ENCODE measurements around the gene EPHB1.

EPHB1 gene

DNA sequence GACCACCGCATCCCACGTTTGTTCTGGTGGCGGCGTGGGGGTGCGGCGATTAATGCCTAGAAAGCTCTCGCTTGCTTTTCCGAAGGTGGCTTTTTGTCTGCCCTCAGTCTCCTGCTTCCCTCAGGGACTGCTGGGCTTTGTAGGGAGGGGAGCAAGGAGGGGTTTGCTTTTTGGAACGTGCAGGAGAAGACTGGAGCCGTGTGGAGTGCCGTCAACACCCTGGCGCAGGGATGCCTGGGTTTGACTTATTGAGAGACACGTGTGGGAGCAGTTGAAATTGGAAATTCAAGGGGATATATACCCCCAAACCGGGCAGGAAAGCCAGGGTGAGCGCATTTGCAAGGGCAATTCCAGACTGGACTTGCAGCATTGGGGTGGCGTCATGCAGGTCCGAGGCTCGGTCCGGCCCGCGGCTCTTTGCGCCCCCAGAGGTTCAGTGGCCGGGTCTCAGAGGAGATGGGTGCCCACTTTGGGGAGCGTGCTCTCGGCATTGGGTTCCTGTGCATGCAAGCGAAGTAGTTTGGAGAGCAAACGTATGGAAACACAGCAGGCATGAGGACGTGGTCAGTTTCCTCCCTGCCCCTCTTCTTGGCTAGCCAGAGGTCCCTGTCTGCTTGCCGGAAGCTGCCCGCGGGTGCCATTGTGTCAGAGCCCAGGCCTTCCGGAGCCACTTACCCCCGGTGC is 2.1 kb downstream of the EPHB1 start:
- no peaks in the 10 kb centered on the region for H3K9me3 Mint-ChIP-seq
- DNase-seq (no peak), ATAC-seq (no peak)
- peaks cover 89% of the 10 kb centered on the region for H3K27me3 Mint-ChIP-seq
- H3K4me3 Mint-ChIP-seq: no peak overlapping the region
- H3K4me1 Mint-ChIP-seq: peaks cover 30% of the 10 kb centered on the region
- H3K27ac Mint-ChIP-seq: no peak overlapping the region

DNA sequence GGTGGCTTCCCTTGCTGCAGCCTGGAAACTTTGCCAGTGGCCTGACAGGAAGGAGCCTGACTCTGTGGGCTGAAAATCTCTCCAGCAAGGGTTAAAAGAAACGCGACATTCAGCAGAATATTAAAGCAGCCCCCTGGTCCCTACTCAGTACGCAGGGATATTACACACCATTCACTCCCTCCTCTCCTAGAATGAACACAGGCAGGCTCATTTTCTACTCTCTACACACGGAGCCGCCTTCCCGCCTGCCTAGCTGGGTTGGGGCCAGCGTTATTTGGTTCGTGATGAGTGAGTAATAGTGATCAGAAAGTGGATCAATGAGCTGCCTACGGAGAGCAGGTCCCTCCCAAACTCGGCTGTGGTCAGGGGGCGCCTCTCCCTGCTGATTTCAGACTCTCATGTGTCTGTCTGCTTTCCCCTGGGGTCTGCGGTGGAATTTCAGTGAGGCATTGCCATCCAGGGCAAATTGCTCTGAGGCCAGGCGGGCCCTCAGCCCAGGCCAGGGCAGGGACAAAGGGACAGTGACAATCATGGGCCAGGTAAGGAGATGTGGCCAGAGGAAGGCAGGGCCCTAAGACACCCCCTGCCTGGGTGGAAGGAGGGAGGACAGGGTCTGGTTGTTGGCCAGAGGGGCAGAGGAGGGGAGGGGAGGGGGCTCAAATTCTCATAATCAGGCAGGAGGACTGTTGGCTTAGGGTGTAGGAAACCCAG is 2.8 kb downstream of the EPHB1 start:
- Mint-ChIP-seq H3K4me1 (peaks cover 37% of the 10 kb centered on the region), H3K4me3 (no peak overlapping the region), H3K9me3 (no peaks in the 10 kb centered on the region), H3K27ac (no peak overlapping the region), H3K27me3 (peaks cover 84% of the 10 kb centered on the region)
- ATAC-seq: no peak
- no peak for DNase-seq

DNA sequence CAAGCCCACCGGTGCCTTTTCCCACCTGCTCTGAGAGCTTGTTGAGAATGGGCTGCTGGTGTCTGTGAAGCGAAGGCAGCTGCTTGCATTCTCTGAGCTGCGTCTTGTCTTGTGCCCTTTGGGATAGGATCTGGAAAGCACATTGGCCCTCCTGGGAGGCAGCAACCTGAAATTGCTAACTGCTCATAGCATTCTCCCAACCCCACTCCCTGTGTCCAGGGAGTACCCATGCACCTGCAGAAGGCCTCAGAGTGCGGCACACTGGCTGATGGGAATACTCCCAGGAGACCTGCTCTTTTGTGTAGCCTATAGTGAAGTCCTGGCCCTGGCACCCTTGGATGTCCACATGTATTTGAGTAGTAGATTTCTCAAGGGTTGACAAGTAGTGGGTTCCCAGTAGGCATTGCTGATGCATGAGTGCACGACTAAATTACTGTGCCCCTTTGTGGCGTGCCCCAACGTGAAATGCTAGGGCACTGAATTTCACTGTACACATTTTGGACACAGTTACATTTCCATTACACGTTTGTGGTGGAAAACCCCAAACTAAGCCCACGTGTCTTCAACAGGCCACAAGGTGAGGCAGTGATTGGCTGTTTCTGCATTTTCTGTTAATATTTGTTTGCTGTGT is 3.7 kb downstream of the EPHB1 start:
- DNase-seq (no peak), ATAC-seq (no peak)
- peaks cover 46% of the 10 kb centered on the region for H3K4me1 Mint-ChIP-seq
- H3K9me3 Mint-ChIP-seq: no peaks in the 10 kb centered on the region
- no peak overlapping the region for H3K27ac Mint-ChIP-seq
- no peak overlapping the region for H3K4me3 Mint-ChIP-seq
- H3K27me3 Mint-ChIP-seq: peaks cover 79% of the 10 kb centered on the region

DNA sequence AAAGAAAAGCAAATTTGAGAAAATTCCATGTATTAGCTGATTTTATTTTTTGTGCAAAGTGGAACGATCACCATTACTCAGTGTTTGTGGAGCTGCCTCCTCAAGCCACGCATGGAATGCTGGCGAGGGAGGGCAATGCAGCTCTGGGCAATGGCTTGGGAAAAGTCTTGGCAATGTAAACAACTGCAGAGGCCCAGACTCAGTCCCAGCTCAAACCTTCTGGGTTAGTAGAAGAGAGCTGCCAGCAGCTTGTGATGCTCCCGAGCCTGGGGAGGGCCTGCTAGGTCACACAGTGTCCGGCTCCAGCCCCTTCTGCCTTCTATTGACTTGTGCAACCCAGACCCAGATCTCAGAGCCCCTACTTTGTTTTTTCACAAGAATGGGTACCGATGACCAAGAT is 4.3 kb downstream of the EPHB1 start:
- ATAC-seq (no peak), DNase-seq (no peak)
- Mint-ChIP-seq H3K9me3 (peaks cover 0 to 2% of the 10 kb centered on the region in 2 donors), H3K4me1 (peaks cover 46% of the 10 kb centered on the region), H3K27ac (no peak overlapping the region), H3K4me3 (no peak overlapping the region), H3K27me3 (peaks cover 79% of the 10 kb centered on the region)

DNA sequence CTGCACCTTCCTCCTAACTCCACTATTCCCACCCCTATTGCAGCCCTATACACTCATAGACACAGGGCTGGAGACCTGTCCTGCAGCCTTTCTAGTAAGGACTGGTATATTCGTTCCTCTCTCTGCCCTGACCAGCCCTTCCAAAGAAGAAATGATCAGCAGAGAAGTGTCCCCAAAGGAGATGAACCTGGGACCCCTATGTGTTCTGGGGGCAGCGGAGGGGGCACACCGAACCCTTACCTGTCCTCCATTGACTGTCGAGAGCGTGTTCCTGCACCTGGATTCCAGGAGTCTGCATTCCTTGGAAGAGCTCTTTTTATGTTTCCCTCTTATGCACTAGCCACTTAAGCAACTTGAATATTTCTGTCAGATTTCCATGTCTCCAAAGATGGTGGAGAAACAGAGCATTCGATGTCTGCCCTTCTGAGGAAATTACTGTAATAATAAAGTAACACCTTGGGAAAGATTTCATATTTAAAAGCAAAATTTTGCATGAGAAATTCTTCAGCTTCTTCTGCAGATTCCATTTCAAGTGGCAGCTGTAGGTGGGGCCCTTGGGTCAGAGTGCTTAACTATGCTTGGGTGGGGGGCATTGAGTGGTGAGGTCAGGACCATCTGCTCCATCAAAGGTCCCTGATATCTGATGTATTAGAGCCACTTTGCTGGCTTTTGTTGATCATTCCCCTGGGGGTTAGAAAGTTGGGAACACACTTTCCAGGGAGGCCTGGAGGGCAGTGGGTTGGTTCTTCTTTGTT is 6.3 kb downstream of the EPHB1 start:
- Mint-ChIP-seq H3K4me1 (peaks cover 40% of the 10 kb centered on the region), H3K27me3 (peaks cover 79% of the 10 kb centered on the region), H3K27ac (no peak overlapping the region), H3K9me3 (peaks cover 0 to 12% of the 10 kb centered on the region in 2 donors), H3K4me3 (no peak overlapping the region)
- ATAC-seq (no peak), DNase-seq (no peak)

DNA sequence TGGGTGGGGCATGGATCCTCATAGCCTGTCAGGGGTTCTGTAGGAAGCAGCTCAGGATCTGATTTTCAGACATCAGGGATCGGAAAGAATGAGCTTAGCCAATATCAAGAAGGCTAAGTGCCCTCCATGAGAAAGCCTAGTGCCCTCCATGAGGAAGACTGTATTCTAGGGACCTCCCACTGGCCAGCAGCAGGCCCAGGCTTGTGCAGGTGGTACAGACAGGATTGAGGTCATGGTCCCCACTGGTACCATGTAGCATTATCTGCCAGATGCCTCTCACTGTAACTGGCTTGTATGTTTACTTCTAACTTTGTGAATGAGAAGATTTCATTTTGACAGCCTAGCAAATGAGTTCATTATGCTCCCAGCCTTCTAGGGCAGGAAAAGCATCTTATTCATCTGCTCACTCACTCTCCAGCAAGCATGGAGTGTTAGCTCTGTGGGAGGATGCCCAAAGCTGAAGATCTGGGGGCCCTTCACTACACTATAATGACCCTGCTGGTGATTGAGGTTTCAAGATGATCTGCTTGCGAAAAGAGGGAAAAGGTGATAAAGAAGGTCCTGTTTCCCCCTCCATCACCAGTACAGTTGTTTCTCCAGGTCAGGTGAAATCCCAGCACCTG is 7.5 kb downstream of the EPHB1 start:
- peaks cover 34% of the 10 kb centered on the region for H3K4me1 Mint-ChIP-seq
- peak overlapping the region in 1 of 2 donors; percentile 29 for H3K4me3 Mint-ChIP-seq
- DNase-seq: no peak

DNA sequence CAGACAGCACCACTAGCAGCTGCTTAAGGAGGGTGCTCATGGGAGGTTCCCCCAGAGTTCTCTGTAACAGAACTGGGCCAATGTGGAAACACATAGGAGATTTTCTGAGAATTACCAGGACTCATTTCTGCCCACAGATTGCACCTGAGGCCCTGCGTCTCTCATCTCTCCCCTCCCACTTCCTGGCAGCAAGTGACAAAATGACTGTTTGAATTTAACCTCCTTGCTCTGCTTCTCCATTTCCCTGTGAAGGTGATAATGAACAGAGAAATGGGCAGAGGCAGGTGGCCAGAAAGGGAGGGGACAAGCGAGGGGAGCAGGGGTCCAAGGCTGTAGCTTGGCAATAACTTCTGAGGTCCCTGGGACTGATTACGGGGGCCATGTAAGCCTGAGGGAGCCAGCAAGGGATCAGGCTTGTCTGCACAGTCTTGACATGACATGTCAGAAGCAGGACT is 8.0 kb downstream of the EPHB1 start:
- ATAC-seq (peak; percentile 89), DNase-seq (peak; percentile 29 to 52)
- H3K4me1 Mint-ChIP-seq: peaks cover 30% of the 10 kb centered on the region
- peaks cover 0 to 12% of the 10 kb centered on the region in 2 donors for H3K9me3 Mint-ChIP-seq
- H3K27ac Mint-ChIP-seq: no peak overlapping the region
- H3K27me3 Mint-ChIP-seq: peaks cover 79% of the 10 kb centered on the region
- peak overlapping the region in 1 of 2 donors; percentile 29 for H3K4me3 Mint-ChIP-seq

More for the DNA sequence above, 7.5 kb downstream of the EPHB1 start:
- H3K27ac Mint-ChIP-seq: no peak overlapping the region
- peaks cover 79% of the 10 kb centered on the region for H3K27me3 Mint-ChIP-seq
- peaks cover 0 to 12% of the 10 kb centered on the region in 2 donors for H3K9me3 Mint-ChIP-seq
- peak; percentile 68 for ATAC-seq

DNA sequence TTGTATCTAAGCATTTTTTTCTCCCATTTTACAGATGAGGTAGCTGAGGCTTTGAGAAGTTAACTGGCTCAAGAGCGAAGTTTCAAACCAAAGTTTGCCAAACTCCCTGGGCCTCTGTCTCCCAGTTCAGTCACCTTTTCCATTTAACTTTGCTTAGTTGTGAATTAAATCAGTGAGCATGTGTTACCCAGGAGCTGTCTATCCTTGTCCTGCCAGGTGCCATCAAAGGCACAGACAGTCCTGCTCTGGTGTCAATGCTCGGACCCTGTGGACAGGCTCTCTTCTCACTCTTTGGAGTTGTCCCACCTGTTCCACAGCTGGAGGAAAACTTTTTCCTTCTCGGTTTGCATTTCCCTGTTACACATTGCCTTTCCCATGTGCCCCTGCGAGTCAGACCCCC is 8.6 kb downstream of the EPHB1 start:
- Mint-ChIP-seq H3K9me3 (peaks cover 0 to 12% of the 10 kb centered on the region in 2 donors), H3K27ac (no peak overlapping the region), H3K4me3 (no peak overlapping the region), H3K27me3 (peaks cover 77% of the 10 kb centered on the region), H3K4me1 (peaks cover 30% of the 10 kb centered on the region)
- DNase-seq: no peak
- ATAC-seq: no peak

DNA sequence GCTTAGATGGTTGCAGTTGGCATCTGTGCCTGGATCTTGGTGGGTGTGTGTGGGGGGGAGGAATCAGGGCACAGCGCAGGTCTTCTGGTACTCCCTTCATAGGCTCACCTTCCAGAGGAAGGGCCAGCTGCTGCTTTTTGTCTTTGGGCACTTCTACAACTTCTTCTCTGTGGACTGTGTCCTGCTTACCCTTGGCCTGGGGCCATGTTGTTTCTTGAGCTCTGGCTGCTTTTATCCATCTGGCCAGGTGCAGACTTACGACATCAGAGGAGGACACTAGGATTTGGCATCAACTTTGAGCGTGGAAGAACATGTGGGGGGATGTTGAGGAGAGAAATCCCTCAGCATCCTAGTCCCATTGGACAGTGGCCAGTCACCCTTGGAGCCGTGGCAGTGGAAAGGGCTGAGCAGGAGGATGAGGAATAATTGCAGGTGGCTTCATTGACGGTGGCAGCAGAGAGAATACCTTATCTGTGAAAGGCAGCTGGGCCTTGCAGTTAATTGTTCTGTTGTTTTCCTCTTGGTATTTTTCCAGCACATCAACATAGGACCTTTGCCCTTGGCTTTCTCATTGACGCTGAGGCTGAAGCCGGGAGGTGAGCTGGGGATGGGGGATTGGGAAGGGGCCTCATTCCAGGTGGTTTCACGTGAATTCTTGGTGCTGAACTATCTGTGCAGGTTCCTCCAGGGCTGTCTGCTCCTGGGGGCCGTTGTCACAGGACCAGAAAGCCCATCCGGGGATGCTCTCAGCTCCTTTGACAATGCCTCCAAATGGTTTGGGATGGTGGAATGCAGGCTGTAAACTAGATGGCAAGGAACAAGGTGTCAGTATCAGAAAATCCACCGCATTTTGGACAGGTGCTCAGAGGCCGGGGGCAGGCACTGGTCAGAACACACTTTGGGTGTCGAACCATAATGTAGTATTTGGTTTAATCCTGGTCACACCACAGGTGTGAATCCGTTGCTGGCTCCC is 9.7 kb downstream of the EPHB1 start:
- peaks cover 65% of the 10 kb centered on the region for H3K27me3 Mint-ChIP-seq
- peaks cover 0 to 12% of the 10 kb centered on the region in 2 donors for H3K9me3 Mint-ChIP-seq
- no peak overlapping the region for H3K27ac Mint-ChIP-seq
- peaks cover 30% of the 10 kb centered on the region for H3K4me1 Mint-ChIP-seq
- H3K4me3 Mint-ChIP-seq: no peak overlapping the region
- DNase-seq (no peak), ATAC-seq (no peak)

DNA sequence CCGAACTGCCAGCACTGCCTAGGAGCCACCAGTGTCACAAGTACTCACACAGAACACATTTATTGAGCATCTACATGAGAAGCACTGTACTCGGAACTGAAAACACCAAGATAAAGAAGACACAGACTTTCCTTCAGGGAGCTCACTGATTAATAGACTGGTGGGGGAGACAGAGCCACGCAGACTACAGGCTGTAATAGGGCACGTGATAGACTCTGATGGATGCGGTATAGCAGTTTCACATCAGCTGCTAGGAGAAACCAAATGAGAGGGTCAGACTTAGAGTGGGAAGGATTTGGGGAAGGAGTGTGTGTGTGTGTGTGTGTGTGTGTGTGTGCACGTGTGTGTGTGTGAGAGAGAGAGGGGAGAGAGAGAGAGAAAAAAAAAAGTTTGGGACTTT is 12.1 kb downstream of the EPHB1 start:
- no peak overlapping the region for H3K27ac Mint-ChIP-seq
- peaks cover 24% of the 10 kb centered on the region for H3K4me1 Mint-ChIP-seq
- DNase-seq (no peak), ATAC-seq (no peak)
- H3K27me3 Mint-ChIP-seq: peaks cover 50% of the 10 kb centered on the region
- H3K9me3 Mint-ChIP-seq: peaks cover 0 to 12% of the 10 kb centered on the region in 2 donors
- H3K4me3 Mint-ChIP-seq: no peak overlapping the region

DNA sequence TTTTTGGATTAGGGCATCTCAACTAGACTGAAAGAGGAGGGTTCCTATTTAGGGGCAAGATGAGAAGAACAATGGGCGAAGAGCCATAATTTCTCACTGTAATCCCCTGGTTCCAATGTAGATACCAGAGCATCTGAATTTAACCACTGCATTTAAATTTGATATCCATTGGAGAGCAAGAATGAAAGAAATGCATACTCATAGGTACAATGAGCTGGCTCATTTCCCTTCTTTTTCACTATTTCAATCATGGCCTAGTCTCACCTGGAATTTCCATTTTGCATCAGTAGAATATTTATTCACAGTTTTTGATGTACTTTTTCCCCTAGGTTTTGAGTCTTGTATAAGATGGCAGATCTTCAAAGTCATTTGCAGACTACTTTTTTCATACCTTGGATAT is 13.8 kb downstream of the EPHB1 start:
- DNase-seq: no peak
- no peak overlapping the region for H3K27ac Mint-ChIP-seq
- ATAC-seq: no peak
- peaks cover 0 to 12% of the 10 kb centered on the region in 2 donors for H3K9me3 Mint-ChIP-seq
- peaks cover 7% of the 10 kb centered on the region for H3K4me1 Mint-ChIP-seq
- no peak overlapping the region for H3K4me3 Mint-ChIP-seq
- peaks cover 46% of the 10 kb centered on the region for H3K27me3 Mint-ChIP-seq

DNA sequence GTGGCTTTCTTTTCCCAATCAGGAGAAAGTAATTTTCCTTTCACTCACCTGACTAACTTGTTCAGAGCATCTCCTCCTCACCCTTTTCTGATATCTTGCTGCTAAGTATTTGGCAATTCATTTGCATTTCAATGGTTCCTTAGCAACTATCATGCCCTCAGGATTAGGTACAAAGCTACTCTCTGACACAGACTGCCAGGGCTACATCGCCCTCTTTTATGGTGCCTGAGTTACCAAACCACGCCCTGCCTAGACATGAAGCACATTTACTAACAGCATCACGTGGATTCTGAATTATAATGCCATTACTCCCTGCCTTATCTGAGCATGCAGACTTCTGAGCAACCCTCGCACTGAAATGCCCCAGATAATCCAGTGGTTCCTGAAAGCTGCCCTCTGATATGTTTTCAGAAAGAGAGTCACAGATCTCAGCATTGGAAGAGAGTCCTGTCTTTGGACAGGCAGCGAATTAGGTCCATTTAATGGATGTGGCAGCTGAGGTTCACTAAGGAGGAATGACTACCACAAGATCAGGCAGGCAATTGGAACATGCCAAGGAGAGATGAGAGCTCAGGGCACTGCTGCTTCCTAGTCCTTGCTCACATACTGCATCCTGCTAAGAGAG is 14.5 kb downstream of the EPHB1 start:
- no peak overlapping the region for H3K27ac Mint-ChIP-seq
- no peak overlapping the region for H3K4me3 Mint-ChIP-seq
- H3K27me3 Mint-ChIP-seq: peaks cover 39% of the 10 kb centered on the region
- no peak for ATAC-seq
- H3K4me1 Mint-ChIP-seq: peaks cover 6% of the 10 kb centered on the region
- no peak for DNase-seq
- peaks cover 0 to 8% of the 10 kb centered on the region in 2 donors for H3K9me3 Mint-ChIP-seq

DNA sequence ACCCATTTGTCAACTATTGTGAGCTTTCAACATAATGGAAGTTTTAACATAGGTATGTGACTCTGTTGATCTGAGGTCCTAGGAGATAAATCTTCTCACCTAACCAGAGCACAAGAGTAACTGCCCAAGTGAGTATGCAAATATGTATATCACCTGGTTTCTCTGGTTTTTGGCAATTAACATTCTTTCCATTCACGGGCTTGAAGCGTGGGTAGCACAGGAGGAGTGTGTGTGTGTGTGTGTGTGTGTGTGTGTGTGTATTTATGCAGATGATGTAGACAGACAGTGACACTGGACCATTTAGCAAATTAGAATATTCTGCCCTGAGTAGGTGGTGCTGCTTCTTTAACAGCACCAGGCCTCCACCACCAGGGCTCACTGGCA is 15.0 kb downstream of the EPHB1 start:
- DNase-seq (no peak), ATAC-seq (no peak)
- peaks cover 6% of the 10 kb centered on the region for H3K4me1 Mint-ChIP-seq
- no peak overlapping the region for H3K27ac Mint-ChIP-seq
- peaks cover 34% of the 10 kb centered on the region for H3K27me3 Mint-ChIP-seq
- no peak overlapping the region for H3K4me3 Mint-ChIP-seq
- peaks cover 0 to 5% of the 10 kb centered on the region in 2 donors for H3K9me3 Mint-ChIP-seq

DNA sequence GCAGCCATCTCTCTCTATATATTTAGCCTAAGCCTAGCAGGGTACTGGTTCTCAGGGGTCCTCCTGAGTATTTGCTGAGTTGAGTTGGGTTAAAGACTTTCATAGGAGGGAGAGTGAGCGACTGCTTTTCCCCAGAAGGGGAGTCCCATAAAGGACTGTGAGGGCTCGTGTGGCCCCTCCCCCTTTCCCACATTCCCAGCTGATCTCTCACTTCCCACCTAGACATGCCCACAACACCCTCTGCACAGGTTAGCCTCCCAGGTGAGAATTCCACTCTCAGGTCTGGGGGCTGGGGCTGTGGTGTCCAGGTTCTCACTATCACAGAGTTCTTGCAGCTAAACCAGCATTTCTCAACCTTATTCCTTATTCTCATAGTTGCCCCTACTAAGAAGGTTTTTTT is 15.8 kb downstream of the EPHB1 start:
- Mint-ChIP-seq H3K4me1 (no peaks in the 10 kb centered on the region), H3K27me3 (peaks cover 26% of the 10 kb centered on the region), H3K4me3 (no peak overlapping the region), H3K9me3 (no peaks in the 10 kb centered on the region), H3K27ac (no peak overlapping the region)
- ATAC-seq: no peak
- no peak for DNase-seq

Data from stimulated activated naive CD8-positive, alpha-beta T cell treated with anti-CD3 and anti-CD28 coated beads, Interleukin-15, amount 100 ng/mL, for 72 hours (primary cell).